ENCODE data around the gene ANO3. TPM values are rescaled to one million over a fixed set of nuclear protein-coding genes. Genes with fewer than 3 reads are reported as not detected.

ANO3 gene
- total and polyA plus RNA-seq, 2 experiments from 2014 or later: 0.10 to 0.32 TPM

DNA sequence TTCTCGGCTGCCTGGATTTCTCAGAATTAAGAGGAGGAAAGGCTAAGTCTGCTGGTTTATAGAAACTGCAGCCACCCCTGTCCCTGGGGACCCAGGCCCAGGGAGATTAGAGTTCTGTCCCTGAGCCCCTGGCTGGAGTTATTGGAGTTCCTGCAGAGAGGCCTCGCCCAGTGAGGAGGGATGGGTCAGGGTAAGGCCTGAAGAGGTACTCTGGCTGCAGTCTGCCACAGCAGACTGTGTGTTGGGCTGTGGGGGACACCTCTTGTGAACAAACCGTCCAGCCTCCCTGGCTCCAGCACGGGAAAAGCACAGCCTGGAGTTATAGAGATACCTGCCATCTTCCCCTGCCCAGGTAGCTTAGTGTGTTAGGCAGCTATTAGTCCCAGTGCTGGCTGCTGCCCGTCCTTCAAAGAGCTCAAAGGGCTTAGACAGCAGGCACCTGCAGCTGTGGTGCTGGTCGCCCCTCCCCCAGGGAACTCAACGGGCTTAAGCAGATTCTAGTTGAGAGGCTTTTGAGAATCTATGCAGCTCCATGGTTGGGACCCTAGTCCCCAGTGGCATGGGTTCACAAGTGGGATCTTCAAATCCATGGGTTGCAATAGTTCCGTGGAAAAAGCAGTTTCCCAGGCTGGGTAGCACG, 276.7 kb downstream of the ANO3 start:
- Histone ChIP-seq H3K79me2 (ENCODE audit: insufficient read depth) (no peaks in the 10 kb centered on the region), H2AFZ (no peak overlapping the region), H3K36me3 (ENCODE audit: low read depth) (no peaks in the 10 kb centered on the region), H3K9me3 (ENCODE audit: low read depth) (no peaks in the 10 kb centered on the region), H3F3A (ENCODE audit: insufficient read depth) (no peaks in the 10 kb centered on the region), H3K27me3 (replicated peaks; ENCODE audit: insufficient read depth) (no peaks in the 10 kb centered on the region), H3K4me1 (ENCODE audit: insufficient read depth) (no peaks in the 10 kb centered on the region), H3K27ac (no peak overlapping the region), H3K4me2 (ENCODE audit: unreplicated experiment) (no peak overlapping the region), H4K20me1 (ENCODE audit: insufficient read depth) (no peaks in the 10 kb centered on the region), H3K9ac (no peak overlapping the region), H3K9me2 (ENCODE audit: insufficient read depth) (no peaks in the 10 kb centered on the region), H3K4me3 (no peak overlapping the region)
- DNase-seq: no peak
- TF ChIP-seq EZH2phosphoT487 (IDR thresholded peaks at IDR 0.05; ENCODE audit: insufficient read depth, low read depth) (no peak), EZH2 (IDR thresholded peaks at IDR 0.05; ENCODE audit: insufficient read depth, poor library complexity, severe bottlenecking) (no peak)
- in situ Hi-C loops (cut with MboI): no loop called here
- 75 to 79% methylated on average over 9 of the region's 9 CpGs for WGBS, 2 experiments (ENCODE audit: low coverage in 1 of 2, low lambda C conversion rate in 2 of 2, missing lambda C conversion rate in 2 of 2)

DNA sequence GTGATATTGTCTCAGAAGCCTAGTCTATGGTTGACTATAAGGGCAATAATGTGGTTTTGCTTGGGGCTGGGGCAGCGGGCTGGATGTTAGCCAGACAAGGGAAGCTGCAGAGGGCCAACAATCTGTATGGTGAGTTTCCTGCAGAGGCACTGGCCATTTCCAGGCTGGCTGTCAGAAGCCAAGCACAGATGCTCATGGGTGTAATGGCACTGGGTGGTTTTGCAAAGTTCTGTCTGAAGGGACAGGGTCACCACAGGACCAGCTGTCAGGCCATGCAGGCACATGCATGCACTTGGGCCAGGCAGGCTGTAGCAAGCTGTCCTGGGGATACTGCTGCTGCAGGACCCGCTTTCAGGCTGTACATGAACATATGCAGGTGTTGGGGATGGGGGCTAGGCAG, 281.8 kb downstream of the ANO3 start:
- Histone ChIP-seq H3K79me2 (ENCODE audit: insufficient read depth) (no peaks in the 10 kb centered on the region), H4K20me1 (ENCODE audit: insufficient read depth) (no peaks in the 10 kb centered on the region), H3K27me3 (replicated peaks; ENCODE audit: insufficient read depth) (no peaks in the 10 kb centered on the region), H3K4me3 (no peak overlapping the region), H3K9me2 (ENCODE audit: insufficient read depth) (no peaks in the 10 kb centered on the region), H3K9me3 (ENCODE audit: low read depth) (no peaks in the 10 kb centered on the region), H3K36me3 (ENCODE audit: low read depth) (no peaks in the 10 kb centered on the region), H2AFZ (no peak overlapping the region), H3F3A (ENCODE audit: insufficient read depth) (no peaks in the 10 kb centered on the region), H3K9ac (no peak overlapping the region), H3K4me2 (ENCODE audit: unreplicated experiment) (no peak overlapping the region), H3K4me1 (ENCODE audit: insufficient read depth) (no peaks in the 10 kb centered on the region), H3K27ac (no peak overlapping the region)
- DNase-seq: no peak
- in situ Hi-C loops (cut with MboI): no loop called here
- 82 to 83% methylated on average over 2 of the region's 2 CpGs for WGBS, 2 experiments (ENCODE audit: low coverage in 1 of 2, low lambda C conversion rate in 2 of 2, missing lambda C conversion rate in 2 of 2)
- no peak for TF ChIP-seq EZH2phosphoT487 (IDR thresholded peaks at IDR 0.05; ENCODE audit: insufficient read depth, low read depth)
- no peak for TF ChIP-seq EZH2 (IDR thresholded peaks at IDR 0.05; ENCODE audit: insufficient read depth, poor library complexity, severe bottlenecking)

GRCh38 chr11:26618441-26618840, 286.5 kb downstream of the ANO3 start:
- Histone ChIP-seq H2AFZ (no peak overlapping the region), H3K27ac (no peak overlapping the region), H3K4me2 (ENCODE audit: unreplicated experiment) (no peak overlapping the region), H3K9me2 (ENCODE audit: insufficient read depth) (no peaks in the 10 kb centered on the region), H3K27me3 (replicated peaks; ENCODE audit: insufficient read depth) (no peaks in the 10 kb centered on the region), H3K9me3 (ENCODE audit: low read depth) (no peaks in the 10 kb centered on the region), H3K4me1 (ENCODE audit: insufficient read depth) (peaks cover 18% of the 10 kb centered on the region), H3F3A (ENCODE audit: insufficient read depth) (peaks cover 19% of the 10 kb centered on the region), H3K4me3 (no peak overlapping the region), H4K20me1 (ENCODE audit: insufficient read depth) (no peaks in the 10 kb centered on the region), H3K9ac (no peak overlapping the region), H3K79me2 (ENCODE audit: insufficient read depth) (no peaks in the 10 kb centered on the region), H3K36me3 (ENCODE audit: low read depth) (no peaks in the 10 kb centered on the region)
- DNase-seq: no peak
- TF ChIP-seq EZH2phosphoT487 (IDR thresholded peaks at IDR 0.05; ENCODE audit: insufficient read depth, low read depth) (no peak), EZH2 (IDR thresholded peaks at IDR 0.05; ENCODE audit: insufficient read depth, poor library complexity, severe bottlenecking) (no peak)
- in situ Hi-C loops (cut with MboI): no loop called here
- WGBS, 2 experiments (ENCODE audit: low coverage in 1 of 2, low lambda C conversion rate in 2 of 2, missing lambda C conversion rate in 2 of 2): 83 to 90% methylated on average over 1 of the region's 1 CpG

GRCh38 chr11:26620282-26621045, 288.5 kb downstream of the ANO3 start:
- TF ChIP-seq EZH2phosphoT487 (IDR thresholded peaks at IDR 0.05; ENCODE audit: insufficient read depth, low read depth): no peak
- no peak for TF ChIP-seq EZH2 (IDR thresholded peaks at IDR 0.05; ENCODE audit: insufficient read depth, poor library complexity, severe bottlenecking)
- H2AFZ ChIP-seq: 0 out of 2 replicates have a peak overlapping the region, but pooled peaks have one; percentile 23
- H3K9me3 ChIP-seq (ENCODE audit: low read depth): no peaks in the 10 kb centered on the region
- no peak overlapping the region; the same call in 1 of the 2 replicates for H3K9ac ChIP-seq
- no peaks in the 10 kb centered on the region for H4K20me1 ChIP-seq (ENCODE audit: insufficient read depth)
- no peaks in the 10 kb centered on the region for H3K9me2 ChIP-seq (ENCODE audit: insufficient read depth)
- in situ Hi-C loops (cut with MboI): no loop called here
- WGBS, 2 experiments (ENCODE audit: low coverage in 1 of 2, low lambda C conversion rate in 2 of 2, missing lambda C conversion rate in 2 of 2): 95 to 97% methylated on average over 1 of the region's 1 CpG
- no peaks in the 10 kb centered on the region for H3K79me2 ChIP-seq (ENCODE audit: insufficient read depth)
- H3K36me3 ChIP-seq (ENCODE audit: low read depth): no peaks in the 10 kb centered on the region
- peak overlapping the region; percentile 57 for H3K27ac ChIP-seq
- H3K4me1 ChIP-seq (ENCODE audit: insufficient read depth): peaks cover 18% of the 10 kb centered on the region
- no peak for DNase-seq
- H3K4me2 ChIP-seq (ENCODE audit: unreplicated experiment): no peak overlapping the region
- no peaks in the 10 kb centered on the region for H3K27me3 ChIP-seq (replicated peaks; ENCODE audit: insufficient read depth)
- peaks cover 19% of the 10 kb centered on the region for H3F3A ChIP-seq (ENCODE audit: insufficient read depth)
- no peak overlapping the region for H3K4me3 ChIP-seq

Data from GM23248 (cell line).